Fibroblast of gingiva (primary cell): ENCODE data around the gene FAM186B.

ENCODE experiments used
- DNase-seq: peaks from one replicate; pipeline ENCODE4 v3.0.0-alpha.2; 2011; ENCODE audit warnings: low read depth

FAM186B gene

DNA sequence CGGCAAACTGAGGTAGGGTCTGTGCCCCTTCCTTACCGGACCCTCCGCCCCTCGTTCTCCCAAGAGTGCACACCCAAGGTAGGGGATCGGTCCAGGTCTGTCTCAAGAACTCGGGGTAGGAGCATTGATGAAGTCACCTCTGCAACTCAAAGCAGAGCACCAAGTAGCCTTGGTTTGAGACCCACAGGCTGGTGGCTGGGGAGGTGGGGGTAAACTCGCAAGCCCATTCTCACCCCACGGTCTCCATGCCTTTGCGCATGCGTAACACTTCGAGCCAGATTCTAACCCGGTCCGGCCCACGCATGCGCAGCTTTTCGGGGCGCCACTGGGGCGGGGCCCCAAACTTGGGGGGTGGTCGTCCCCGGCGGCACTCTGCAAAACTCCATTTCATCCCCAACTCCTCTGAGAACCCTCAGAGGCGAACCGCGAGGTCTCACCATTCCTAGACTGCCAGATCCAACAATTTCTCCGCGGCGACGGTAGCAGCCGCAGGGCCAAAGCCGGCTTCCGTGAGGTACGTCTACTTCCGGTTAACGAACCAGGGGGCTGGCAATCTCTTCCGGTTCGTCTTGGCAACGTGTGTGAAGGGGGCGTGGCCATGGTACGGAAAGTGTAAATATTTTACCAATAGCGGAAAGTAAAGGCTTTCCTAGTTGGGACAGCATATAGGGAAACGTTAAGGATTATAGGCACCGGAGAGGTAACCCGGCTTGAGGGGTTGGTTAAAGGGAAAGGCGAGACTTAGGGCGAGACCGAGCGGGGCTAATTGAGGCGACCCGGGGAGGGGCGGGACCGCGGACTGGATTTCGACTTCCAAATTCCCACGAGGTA is 37.6 kb downstream of the FAM186B start, which contains the start of gene MCRS1:
TSS of gene MCRS1 (minus strand) at position 532 of the 831 bp plus-strand sequence. CDS start 1,411 bp downstream, outside the sequence.
- DNase-seq, result peak; percentile 89

DNA sequence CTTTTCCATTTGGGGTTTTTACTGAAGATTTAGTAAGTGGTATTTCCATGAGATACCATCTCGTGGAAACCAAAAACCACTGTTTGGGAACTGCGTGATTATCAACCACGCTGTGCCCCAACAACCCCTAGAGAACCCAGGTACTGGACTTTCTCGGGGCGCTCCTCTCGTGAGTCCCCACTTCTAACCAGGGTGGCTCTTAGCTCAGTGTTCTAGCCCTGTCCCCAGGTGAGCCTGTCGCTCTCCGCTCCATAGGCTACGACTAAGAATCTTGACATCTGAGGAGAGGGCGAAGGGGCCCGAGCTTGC is 38.2 kb downstream of the FAM186B start:
- DNase-seq, result no peak

GRCh38 chr12:49566361-49566760 is 39.1 kb downstream of the FAM186B start:
- no peak for DNase-seq

GRCh38 chr12:49565406-49566265 is 39.8 kb downstream of the FAM186B start:
- DNase-seq, result no peak

GRCh38 chr12:49564686-49565405 is 40.6 kb downstream of the FAM186B start:
- DNase-seq, result no peak

DNA sequence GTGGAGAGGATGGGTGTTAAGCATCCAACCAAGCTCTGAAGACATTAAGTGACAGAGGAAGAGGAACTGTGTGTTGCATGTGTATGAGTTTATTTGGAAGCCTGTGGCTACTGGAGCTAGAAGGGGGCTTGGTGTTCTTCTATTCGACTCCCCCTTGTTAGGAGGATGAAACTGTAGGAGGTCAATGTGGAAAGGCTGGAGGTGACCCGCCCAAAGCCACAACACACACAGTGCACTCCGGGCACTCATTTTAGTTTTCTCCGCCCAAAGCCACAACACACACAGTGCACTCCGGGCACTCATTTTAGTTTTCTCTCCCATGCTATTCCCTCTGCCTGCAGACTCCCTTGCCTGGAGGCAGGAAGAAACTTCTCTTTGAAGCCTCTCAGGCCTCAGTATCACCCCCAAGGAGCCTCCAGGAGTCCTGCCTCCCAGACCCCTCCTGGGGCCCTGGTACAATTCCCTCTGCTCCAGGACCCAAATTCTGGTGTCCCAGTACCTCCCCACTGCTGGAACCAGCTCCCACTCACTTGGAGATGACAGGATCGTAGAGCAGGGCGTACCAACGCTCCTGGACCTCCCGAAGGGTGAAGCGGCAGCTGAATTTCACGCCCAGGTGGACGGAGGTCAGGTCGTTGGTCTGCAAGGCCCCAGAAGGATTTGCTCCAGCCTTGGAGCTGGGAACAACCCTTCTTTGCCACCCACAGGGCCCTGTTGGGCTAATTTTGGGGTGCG is 41.3 kb downstream of the FAM186B start:
- DNase-seq, result no peak

- DNase-seq, result no peak
Measured at GRCh38 chr12:49562831-49563230, 42.6 kb downstream of the FAM186B start.

- no peak for DNase-seq
Measured at GRCh38 chr12:49562233-49562632, 43.2 kb downstream of the FAM186B start.

GRCh38 chr12:49560695-49561094 is 44.7 kb downstream of the FAM186B start:
- no peak for DNase-seq

- no peak for DNase-seq
Measured at GRCh38 chr12:49559011-49559675, 46.3 kb downstream of the FAM186B start.

DNA sequence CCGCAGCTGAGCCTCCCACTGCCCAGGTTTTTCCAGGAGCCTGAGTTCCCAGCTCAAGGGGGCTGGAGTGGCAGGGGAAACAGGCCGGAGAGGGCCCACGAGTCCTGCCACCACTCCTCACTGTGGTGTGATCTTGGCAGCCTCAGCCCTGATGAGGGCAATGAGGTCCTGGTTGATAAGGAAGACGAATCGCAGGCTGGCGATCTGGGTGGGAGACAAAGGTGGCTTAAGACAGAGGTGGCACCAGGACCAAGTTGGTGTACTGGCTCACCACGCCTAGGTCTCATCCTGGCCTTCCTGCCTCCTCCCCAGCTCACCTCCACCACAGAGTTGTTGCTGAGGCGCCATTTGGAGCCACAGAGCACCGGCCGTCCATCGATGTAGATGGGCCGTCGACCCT is 46.9 kb downstream of the FAM186B start:
- no peak for DNase-seq

- DNase-seq, result no peak
Measured at GRCh38 chr12:49557917-49558215, 47.6 kb downstream of the FAM186B start.

DNA sequence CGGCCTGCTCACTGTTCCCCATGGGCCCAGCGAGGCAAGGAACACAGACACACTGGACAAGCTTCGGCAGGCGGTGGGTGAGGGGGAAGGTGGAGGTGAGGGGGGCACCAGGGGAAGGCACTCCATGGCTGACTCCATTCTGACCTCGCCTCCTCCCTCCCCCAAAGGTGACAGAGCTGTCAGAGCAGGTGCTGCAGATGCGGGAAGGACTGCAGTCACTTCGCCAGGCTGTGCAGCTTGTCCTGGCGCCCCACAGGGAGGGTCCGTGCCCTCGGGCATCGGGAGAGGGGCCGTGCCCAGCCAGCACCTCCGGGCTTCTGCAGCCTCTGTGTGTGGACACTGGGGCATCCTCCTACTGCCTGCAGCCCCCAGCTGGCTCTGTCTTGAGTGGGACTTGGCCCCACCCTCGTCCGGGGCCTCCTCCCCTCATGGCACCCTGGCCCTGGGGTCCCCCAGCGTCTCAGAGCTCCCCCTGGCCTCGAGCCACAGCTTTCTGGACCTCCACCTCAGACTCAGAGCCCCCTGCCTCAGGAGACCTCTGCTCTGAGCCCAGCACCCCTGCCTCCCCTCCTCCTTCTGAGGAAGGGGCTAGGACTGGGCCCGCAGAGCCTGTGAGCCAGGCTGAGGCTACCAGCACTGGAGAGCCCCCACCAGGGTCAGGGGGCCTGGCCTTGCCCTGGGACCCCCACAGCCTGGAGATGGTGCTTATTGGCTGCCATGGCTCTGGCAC is 48.1 kb downstream of the FAM186B start:
- no peak for DNase-seq

- no peak for DNase-seq
Measured at GRCh38 chr12:49556391-49557186, 48.9 kb downstream of the FAM186B start.

DNA sequence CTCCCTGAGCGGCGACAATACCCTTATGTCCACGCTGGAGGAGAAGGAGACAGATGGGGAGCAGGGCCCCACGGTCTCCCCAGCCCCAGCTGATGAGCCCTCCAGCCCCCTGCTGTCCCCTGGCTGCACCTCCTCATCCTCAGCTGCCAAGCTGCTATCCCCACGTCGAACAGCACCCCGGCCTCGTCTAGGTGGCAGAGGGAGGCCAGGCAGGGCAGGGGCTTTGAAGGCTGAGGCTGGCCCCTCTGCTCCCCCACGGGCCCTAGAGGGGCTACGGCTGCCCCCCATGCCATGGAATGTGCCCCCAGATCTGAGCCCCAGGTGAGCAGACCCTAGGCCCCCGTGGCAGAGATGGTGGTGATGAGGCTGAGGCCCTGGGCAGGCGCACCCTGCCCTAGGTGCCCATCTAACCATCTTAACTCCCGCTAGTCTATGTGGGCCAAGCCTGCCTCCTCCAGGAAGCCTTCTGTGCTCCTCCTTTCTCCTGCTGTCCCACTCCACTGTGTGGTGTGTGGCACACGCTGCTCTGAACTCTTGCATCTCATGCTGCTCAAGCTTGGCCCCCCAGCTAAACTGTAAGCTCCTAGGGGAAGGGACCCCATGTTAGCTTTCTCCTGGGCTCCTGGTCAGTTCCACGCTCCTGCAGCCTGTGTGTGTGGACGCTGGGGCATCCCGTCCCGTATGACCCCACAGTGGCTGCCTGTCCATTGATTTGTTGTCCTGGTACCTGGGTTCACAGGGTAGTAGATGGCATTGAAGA is 49.6 kb downstream of the FAM186B start:
- no peak for DNase-seq

- no peak for DNase-seq
Measured at GRCh38 chr12:49554266-49554665, 51.2 kb downstream of the FAM186B start.

DNA sequence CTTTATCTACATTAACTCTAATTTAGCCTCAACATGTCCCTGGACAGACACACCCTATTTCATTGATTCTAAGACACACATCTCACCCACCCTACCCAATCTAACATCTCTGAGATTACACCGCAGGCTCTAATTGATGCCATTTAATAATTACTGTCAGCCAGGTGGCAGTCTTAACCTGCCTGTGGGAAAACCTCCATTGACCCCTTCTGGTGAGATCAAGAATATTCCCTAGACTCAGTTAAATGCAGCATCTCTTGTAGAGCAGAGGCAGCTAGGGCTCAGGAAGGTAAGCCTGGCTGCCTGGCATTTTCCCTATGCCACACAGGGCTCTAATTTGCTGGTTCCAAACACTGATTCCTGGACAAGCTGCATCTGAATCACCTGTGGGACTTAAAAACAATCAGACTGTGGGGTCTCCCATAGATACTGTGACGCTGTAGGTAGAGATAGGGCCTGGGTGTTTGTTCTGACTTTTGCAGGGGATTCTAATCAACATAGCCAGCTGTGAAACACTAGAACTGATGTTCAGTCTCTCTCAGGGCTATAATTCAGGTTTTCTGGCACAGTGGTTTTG is 51.8 kb downstream of the FAM186B start:
- DNase-seq, result no peak

DNA sequence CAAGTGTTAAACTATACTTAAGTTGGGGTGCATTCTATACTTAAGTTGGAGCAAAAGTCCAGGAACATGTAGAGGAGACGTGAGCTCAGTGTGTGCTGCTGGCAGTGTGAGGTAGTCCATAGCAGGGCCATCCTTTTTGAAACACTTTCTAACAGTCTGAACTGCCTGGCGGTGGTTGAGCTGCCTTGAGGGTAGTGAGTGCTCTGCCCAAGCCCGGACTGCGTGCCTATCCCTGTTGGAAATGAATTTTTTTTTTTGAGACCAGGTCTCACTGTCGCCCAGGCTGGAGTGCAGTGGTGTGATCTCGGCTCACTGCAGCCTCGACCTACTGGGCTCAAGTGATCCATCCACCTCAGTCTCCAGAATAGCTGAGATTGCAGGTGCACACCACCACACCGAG is 52.5 kb downstream of the FAM186B start:
- DNase-seq, result no peak

- no peak for DNase-seq
Measured at GRCh38 chr12:49552425-49552824, 53.0 kb downstream of the FAM186B start.
